Measurements from ENCODE around the gene NEFH.
A peak's percentile ranks its signal among the peaks of the same experiment; 100 is the strongest.

Gene NEFH

GRCh38 chr22:29493636-29494035, 13.6 kb downstream of the NEFH start:
- no peak for DNase-seq (ENCODE audit: low spot score)

- no peak for DNase-seq (ENCODE audit: low spot score)
Measured at GRCh38 chr22:29499852-29500251, 19.8 kb downstream of the NEFH start.

GRCh38 chr22:29503811-29504372, 23.9 kb downstream of the NEFH start:
- no peak for DNase-seq (ENCODE audit: low spot score)

GRCh38 chr22:29509298-29509697, 29.3 kb downstream of the NEFH start:
- no peak for DNase-seq (ENCODE audit: low spot score)

- DNase-seq (ENCODE audit: low spot score) = no peak
Measured at GRCh38 chr22:29509815-29510214, 29.8 kb downstream of the NEFH start.

GRCh38 chr22:29510542-29510941, 30.5 kb downstream of the NEFH start:
- DNase-seq (ENCODE audit: low spot score) = no peak

- DNase-seq (ENCODE audit: low spot score) = no peak
Measured at GRCh38 chr22:29511126-29511862, 31.3 kb downstream of the NEFH start.

GRCh38 chr22:29512031-29512430, 32.0 kb downstream of the NEFH start:
- no peak for DNase-seq (ENCODE audit: low spot score)

- no peak for DNase-seq (ENCODE audit: low spot score)
Measured at GRCh38 chr22:29517215-29517908, 37.3 kb downstream of the NEFH start.

GRCh38 chr22:29518427-29518826, 38.4 kb downstream of the NEFH start:
- no peak for DNase-seq (ENCODE audit: low spot score)

GRCh38 chr22:29519996-29520395, 40.0 kb downstream of the NEFH start:
- DNase-seq (ENCODE audit: low spot score) = no peak

GRCh38 chr22:29520851-29521250, 40.8 kb downstream of the NEFH start:
- no peak for DNase-seq (ENCODE audit: low spot score)

GRCh38 chr22:29521526-29521925, 41.5 kb downstream of the NEFH start:
- no peak for DNase-seq (ENCODE audit: low spot score)

GRCh38 chr22:29523761-29524160, 43.7 kb downstream of the NEFH start:
- no peak for DNase-seq (ENCODE audit: low spot score)

- DNase-seq (ENCODE audit: low spot score) = peak; percentile 66
Measured at GRCh38 chr22:29524442-29525191, 44.6 kb downstream of the NEFH start.

GRCh38 chr22:29528144-29528543, 48.1 kb downstream of the NEFH start:
- DNase-seq (ENCODE audit: low spot score) = no peak

- DNase-seq (ENCODE audit: low spot score) = no peak
Measured at GRCh38 chr22:29530716-29531115, 50.7 kb downstream of the NEFH start.

- no peak for DNase-seq (ENCODE audit: low spot score)
Measured at GRCh38 chr22:29531419-29531818, 51.4 kb downstream of the NEFH start.

- DNase-seq (ENCODE audit: low spot score) = no peak
Measured at GRCh38 chr22:29536411-29536810, 56.4 kb downstream of the NEFH start.

- DNase-seq (ENCODE audit: low spot score) = no peak
Measured at GRCh38 chr22:29539105-29539504, 59.1 kb downstream of the NEFH start.

Data from HuH-7 (cell line).